ENCODE results near the gene TTPAL.

Gene TTPAL

DNA sequence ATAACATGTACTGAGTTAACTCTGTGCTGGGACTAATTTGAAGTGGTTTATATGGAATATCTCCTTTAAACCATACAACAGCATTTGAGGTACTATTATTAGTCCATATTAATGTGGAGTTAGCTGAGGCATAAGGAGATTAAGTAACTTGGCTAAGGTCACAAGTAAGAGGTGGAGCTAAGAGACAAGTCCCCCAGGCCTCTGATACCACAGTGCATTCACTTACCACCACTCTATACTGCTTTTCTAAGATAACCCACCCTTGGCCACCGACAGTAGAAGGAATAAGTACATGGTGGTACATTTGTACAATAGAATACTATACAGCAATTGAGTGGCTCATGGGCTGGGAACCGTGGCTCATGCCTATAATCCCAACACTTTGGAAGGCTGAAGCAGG is 16.4 kb upstream of the TTPAL start:
- 0 out of 2 replicates have a peak, but pooled peaks cover 6% of the 10 kb centered on the region for H3K4me1 ChIP-seq (ENCODE audit: control insufficient read depth, insufficient read depth, low read length)
- no peaks in the 10 kb centered on the region for H3K9me3 ChIP-seq (ENCODE audit: control insufficient read depth, insufficient read depth, low read length)
- H3K27me3 ChIP-seq (ENCODE audit: control insufficient read depth, insufficient read depth, low read length): no peaks in the 10 kb centered on the region
- no peak overlapping the region for H3K27ac ChIP-seq (ENCODE audit: low read depth, low read length)
- H3K4me3 ChIP-seq (ENCODE audit: low read depth, low read length): no peak overlapping the region
- H3K36me3 ChIP-seq (ENCODE audit: control insufficient read depth, insufficient read depth, low read length): no peaks in the 10 kb centered on the region
- no peak overlapping the region for H3K9ac ChIP-seq (ENCODE audit: low read depth, low read length)

DNA sequence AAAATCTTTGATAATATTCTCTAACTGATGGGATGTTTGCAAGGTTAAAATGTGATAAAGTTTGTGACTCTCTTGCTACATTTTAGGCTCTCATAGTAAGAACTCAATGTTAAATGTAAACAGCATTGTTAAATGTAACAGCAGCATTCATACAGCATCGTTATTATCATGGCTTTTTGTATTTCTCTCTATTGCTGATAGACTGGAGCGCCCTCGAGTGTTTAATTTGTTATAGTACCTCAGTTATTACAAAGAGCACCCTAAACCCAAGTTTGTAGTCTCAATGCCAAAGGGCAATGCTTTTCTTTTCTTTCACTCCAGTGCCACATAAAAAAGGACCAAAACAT is 14.9 kb upstream of the TTPAL start:
- no peak overlapping the region for H3K27ac ChIP-seq (ENCODE audit: low read depth, low read length)
- no peaks in the 10 kb centered on the region for H3K9me3 ChIP-seq (ENCODE audit: control insufficient read depth, insufficient read depth, low read length)
- H3K9ac ChIP-seq (ENCODE audit: low read depth, low read length): no peak overlapping the region
- no peaks in the 10 kb centered on the region for H3K36me3 ChIP-seq (ENCODE audit: control insufficient read depth, insufficient read depth, low read length)
- 0 out of 2 replicates have a peak, but pooled peaks cover 6% of the 10 kb centered on the region for H3K4me1 ChIP-seq (ENCODE audit: control insufficient read depth, insufficient read depth, low read length)
- H3K27me3 ChIP-seq (ENCODE audit: control insufficient read depth, insufficient read depth, low read length): no peaks in the 10 kb centered on the region
- H3K4me3 ChIP-seq (ENCODE audit: low read depth, low read length): no peak overlapping the region

DNA sequence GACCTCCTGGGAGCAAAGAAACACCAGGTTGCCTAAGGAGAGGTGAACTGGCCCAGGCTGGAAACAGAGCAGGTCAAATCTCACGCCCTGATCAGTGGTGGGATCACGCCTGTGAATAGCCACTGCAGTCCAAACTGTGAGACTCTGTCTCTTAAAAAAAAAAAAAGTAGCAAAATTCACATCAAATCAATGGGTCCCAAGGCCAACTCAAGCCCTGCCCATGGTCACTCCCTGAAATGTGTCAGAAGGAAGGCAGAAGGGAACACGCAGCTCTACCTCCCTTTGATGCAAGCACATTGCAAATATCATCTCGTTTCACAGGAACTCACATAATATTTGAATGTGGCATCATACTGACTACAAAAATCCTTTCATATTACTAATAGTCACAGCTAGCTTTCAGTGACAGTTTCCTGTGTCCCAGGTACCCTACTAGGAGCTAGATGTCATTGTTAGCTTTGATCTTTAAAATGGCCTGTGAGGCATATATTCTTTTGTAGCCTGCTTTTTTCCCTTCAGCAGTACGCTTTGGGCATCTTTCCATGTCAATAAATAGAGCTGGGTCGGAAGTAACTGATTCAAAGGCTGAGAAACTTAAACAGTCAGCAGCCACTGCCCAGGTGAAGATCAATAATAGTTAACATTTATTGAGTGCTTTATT is 14.4 kb upstream of the TTPAL start:
- Histone ChIP-seq H3K4me3 (ENCODE audit: low read depth, low read length) (no peak overlapping the region), H3K27me3 (ENCODE audit: control insufficient read depth, insufficient read depth, low read length) (no peaks in the 10 kb centered on the region), H3K9me3 (ENCODE audit: control insufficient read depth, insufficient read depth, low read length) (no peaks in the 10 kb centered on the region), H3K4me1 (ENCODE audit: control insufficient read depth, insufficient read depth, low read length) (0 out of 2 replicates have a peak, but pooled peaks cover 6% of the 10 kb centered on the region), H3K27ac (ENCODE audit: low read depth, low read length) (no peak overlapping the region), H3K9ac (ENCODE audit: low read depth, low read length) (no peak overlapping the region), H3K36me3 (ENCODE audit: control insufficient read depth, insufficient read depth, low read length) (no peaks in the 10 kb centered on the region)

DNA sequence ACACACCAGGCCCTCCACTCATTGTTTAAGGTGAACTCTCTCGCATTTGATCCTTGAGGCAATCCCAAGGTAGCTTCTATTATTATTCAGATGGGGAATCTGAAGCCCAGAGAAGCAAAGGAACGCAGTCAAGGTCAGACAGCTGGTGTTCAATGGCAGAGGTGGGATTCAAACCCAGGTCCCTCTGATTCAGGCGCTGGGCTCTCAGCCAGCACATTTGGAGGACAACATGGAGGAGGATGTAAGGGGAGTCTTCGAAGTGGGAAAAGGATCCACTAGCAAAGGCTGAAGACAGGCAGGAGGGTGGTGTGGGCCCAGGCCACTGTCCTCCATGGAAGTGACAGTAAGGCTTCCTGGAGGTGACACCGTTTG is 13.9 kb upstream of the TTPAL start:
- H3K9me3 ChIP-seq (ENCODE audit: control insufficient read depth, insufficient read depth, low read length): no peaks in the 10 kb centered on the region
- no peak overlapping the region for H3K4me3 ChIP-seq (ENCODE audit: low read depth, low read length)

DNA sequence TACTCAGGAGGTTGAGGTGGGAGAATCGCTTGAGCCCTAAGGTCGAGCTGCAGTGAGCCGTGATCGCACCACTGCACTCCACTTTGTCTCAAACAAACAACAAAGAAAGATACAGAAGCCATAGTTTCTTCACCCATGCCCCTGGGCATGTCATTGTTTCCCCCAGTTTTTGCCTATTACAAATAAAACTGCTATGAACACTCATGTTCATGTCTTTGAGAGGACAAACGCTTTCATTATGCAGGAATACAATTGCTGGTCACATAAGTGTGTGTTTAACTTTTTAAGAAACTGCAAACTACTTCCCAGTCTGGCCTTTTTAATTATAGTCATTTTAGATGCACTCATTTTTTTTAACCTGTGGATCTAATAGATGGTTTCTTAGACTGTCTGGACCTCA is 12.2 kb upstream of the TTPAL start:
- Histone ChIP-seq H3K4me1 (ENCODE audit: control insufficient read depth, insufficient read depth, low read length) (0 out of 2 replicates have a peak, but pooled peaks cover 6% of the 10 kb centered on the region), H3K36me3 (ENCODE audit: control insufficient read depth, insufficient read depth, low read length) (no peaks in the 10 kb centered on the region), H3K27ac (ENCODE audit: low read depth, low read length) (no peak overlapping the region), H3K9me3 (ENCODE audit: control insufficient read depth, insufficient read depth, low read length) (no peaks in the 10 kb centered on the region), H3K27me3 (ENCODE audit: control insufficient read depth, insufficient read depth, low read length) (no peaks in the 10 kb centered on the region), H3K9ac (ENCODE audit: low read depth, low read length) (no peak overlapping the region), H3K4me3 (ENCODE audit: low read depth, low read length) (no peak overlapping the region)

More for the DNA sequence above, 13.9 kb upstream of the TTPAL start:
- no peak overlapping the region for H3K27ac ChIP-seq (ENCODE audit: low read depth, low read length)
- H3K27me3 ChIP-seq (ENCODE audit: control insufficient read depth, insufficient read depth, low read length): no peaks in the 10 kb centered on the region
- 0 out of 2 replicates have a peak, but pooled peaks cover 6% of the 10 kb centered on the region for H3K4me1 ChIP-seq (ENCODE audit: control insufficient read depth, insufficient read depth, low read length)
- H3K36me3 ChIP-seq (ENCODE audit: control insufficient read depth, insufficient read depth, low read length): no peaks in the 10 kb centered on the region
- H3K9ac ChIP-seq (ENCODE audit: low read depth, low read length): no peak overlapping the region

DNA sequence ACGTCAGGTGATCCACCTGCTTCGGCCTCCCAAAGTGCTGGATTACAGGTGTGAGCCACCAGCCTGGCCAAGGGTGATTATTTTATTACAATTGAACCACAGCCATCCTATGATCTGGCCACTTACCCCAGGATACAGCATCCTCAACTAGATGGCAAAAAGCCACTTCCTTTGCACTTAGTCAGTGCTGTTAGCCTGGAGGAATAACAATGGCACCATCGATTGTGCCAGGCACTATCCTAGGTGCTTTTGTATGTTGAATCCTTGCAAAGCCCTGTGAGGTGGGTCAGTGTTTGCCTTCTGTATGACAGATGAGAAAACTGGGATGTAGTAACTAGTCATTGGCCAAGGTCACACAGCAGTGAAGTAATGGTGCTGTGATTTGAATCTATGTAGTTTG is 11.2 kb upstream of the TTPAL start:
- Histone ChIP-seq H3K27me3 (ENCODE audit: control insufficient read depth, insufficient read depth, low read length) (no peaks in the 10 kb centered on the region), H3K9me3 (ENCODE audit: control insufficient read depth, insufficient read depth, low read length) (no peaks in the 10 kb centered on the region), H3K9ac (ENCODE audit: low read depth, low read length) (no peak overlapping the region), H3K36me3 (ENCODE audit: control insufficient read depth, insufficient read depth, low read length) (no peaks in the 10 kb centered on the region), H3K4me1 (ENCODE audit: control insufficient read depth, insufficient read depth, low read length) (0 out of 2 replicates have a peak, but pooled peaks cover 6% of the 10 kb centered on the region), H3K4me3 (ENCODE audit: low read depth, low read length) (no peak overlapping the region), H3K27ac (ENCODE audit: low read depth, low read length) (no peak overlapping the region)

DNA sequence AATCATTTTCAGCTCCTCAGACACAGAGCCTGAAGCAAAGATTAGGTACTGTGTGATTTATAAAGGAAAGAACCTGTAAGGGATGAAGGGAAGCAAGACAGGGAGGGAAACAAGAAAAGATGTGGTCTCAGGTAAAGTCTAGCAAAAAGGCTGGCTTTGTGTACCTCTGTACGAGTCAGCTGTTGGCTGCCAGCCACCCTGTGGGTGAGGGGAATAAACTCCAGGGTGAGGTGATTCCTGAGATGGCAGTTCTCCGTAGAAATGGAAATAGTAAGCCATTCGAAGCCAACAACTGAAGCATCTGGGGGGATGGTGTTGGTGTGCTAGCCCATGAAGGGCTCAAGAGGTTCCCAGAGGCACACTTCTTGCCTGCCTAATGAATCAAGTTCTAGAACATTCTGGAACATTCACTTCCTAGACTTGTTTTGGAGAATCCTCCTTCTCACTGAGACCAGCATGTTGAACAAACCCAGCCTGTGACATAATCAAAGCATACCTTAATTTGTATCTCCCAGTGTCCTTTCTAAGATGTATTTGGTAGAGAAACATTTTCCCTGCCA is 10.6 kb upstream of the TTPAL start:
- H3K9me3 ChIP-seq (ENCODE audit: control insufficient read depth, insufficient read depth, low read length): no peaks in the 10 kb centered on the region
- no peak overlapping the region for H3K27ac ChIP-seq (ENCODE audit: low read depth, low read length)
- H3K4me3 ChIP-seq (ENCODE audit: low read depth, low read length): no peak overlapping the region
- H3K27me3 ChIP-seq (ENCODE audit: control insufficient read depth, insufficient read depth, low read length): no peaks in the 10 kb centered on the region
- H3K9ac ChIP-seq (ENCODE audit: low read depth, low read length): no peak overlapping the region
- H3K36me3 ChIP-seq (ENCODE audit: control insufficient read depth, insufficient read depth, low read length): no peaks in the 10 kb centered on the region
- 0 out of 2 replicates have a peak, but pooled peaks cover 6% of the 10 kb centered on the region for H3K4me1 ChIP-seq (ENCODE audit: control insufficient read depth, insufficient read depth, low read length)

DNA sequence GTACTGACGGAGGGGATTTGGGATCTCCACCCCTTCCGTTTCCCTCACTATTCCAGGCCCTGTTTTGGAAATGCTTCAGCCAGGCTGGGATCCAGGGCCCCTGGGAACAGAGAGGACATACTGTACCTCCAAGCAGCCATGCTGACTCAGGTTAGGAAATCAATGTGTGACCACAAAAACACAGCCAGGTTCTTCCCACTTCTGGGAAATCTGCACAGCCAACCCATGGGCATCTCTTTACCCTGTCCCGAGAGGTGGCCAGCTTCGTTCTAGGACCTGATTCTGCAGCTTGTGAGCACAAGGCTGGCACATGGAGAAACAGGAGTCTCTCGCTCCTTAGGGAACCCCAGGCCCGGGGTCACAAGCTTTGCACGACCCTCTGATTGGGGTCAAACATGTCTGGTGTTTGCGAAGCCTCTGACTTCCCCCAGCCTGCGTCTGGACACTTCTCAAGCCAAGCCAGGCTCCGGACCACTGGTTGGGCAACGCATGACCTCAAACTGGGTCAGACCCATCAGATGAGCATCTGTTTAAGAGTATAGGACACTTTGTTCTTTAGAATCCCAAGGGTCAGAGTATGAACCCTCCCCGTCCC is 8.3 kb upstream of the TTPAL start:
- no peaks in the 10 kb centered on the region for H3K4me1 ChIP-seq (ENCODE audit: control insufficient read depth, insufficient read depth, low read length)
- no peaks in the 10 kb centered on the region for H3K27me3 ChIP-seq (ENCODE audit: control insufficient read depth, insufficient read depth, low read length)
- no peaks in the 10 kb centered on the region for H3K36me3 ChIP-seq (ENCODE audit: control insufficient read depth, insufficient read depth, low read length)
- no peak overlapping the region for H3K9ac ChIP-seq (ENCODE audit: low read depth, low read length)
- H3K27ac ChIP-seq (ENCODE audit: low read depth, low read length): no peak overlapping the region
- no peaks in the 10 kb centered on the region for H3K9me3 ChIP-seq (ENCODE audit: control insufficient read depth, insufficient read depth, low read length)
- H3K4me3 ChIP-seq (ENCODE audit: low read depth, low read length): no peak overlapping the region

DNA sequence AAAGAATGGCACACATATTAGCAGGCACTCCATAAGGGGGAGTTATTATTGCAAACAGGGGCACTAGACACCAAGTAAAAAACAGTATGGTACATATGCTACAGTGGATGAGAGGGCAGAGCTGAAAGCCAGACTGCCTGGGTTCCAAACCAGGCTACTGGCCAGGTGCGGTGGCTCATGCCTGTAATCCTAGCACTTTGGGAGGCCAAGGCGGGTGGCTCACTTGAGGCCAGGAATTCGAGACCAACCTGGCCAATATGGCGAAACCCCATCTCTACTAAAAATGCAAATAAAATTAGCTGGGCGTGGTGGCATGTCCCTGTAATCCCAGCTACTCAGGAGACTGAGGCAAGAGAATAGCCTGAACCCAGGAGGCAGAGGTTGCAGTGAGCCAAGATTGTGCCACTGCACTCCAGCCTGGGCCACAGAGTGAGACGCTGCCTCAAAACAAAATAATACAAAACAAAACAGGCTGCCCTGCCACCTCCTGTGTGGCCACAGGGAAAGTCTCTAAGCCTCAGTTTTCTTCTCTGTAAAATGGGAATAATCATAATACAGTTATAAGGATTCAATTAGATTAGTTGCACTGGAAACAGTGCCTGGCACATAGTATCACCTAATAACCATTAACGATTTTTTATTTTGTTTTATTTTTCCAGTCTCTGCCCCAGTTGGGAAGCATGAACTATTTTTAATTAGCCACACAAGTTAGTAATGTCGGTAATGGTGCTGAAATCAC is 7.5 kb upstream of the TTPAL start:
- no peak overlapping the region for H3K27ac ChIP-seq (ENCODE audit: low read depth, low read length)
- H3K9ac ChIP-seq (ENCODE audit: low read depth, low read length): no peak overlapping the region
- H3K9me3 ChIP-seq (ENCODE audit: control insufficient read depth, insufficient read depth, low read length): no peaks in the 10 kb centered on the region
- no peaks in the 10 kb centered on the region for H3K27me3 ChIP-seq (ENCODE audit: control insufficient read depth, insufficient read depth, low read length)
- no peaks in the 10 kb centered on the region for H3K4me1 ChIP-seq (ENCODE audit: control insufficient read depth, insufficient read depth, low read length)
- no peak overlapping the region for H3K4me3 ChIP-seq (ENCODE audit: low read depth, low read length)
- no peaks in the 10 kb centered on the region for H3K36me3 ChIP-seq (ENCODE audit: control insufficient read depth, insufficient read depth, low read length)

DNA sequence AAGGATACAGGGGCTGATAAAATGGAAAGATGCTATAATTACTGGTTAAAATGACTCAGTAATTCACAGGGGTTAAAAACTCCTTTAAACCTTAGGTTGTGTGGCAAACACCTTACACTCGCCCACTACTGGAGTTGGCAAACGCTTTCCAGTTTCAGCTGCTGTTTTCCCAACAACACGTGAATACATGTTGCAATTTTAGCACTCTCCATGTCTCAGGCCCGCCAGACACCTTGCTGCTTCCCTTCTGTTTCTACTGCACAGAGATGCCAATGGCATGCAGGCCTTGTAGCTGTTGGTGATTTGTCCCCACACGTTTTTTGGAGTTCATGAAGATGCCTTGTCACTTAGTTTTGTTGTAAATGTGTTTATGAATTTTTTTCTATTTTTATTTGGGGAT is 5.3 kb upstream of the TTPAL start:
- Histone ChIP-seq H3K36me3 (ENCODE audit: control insufficient read depth, insufficient read depth, low read length) (no peaks in the 10 kb centered on the region), H3K9ac (ENCODE audit: low read depth, low read length) (no peak overlapping the region), H3K4me3 (ENCODE audit: low read depth, low read length) (no peak overlapping the region), H3K27ac (ENCODE audit: low read depth, low read length) (no peak overlapping the region), H3K9me3 (ENCODE audit: control insufficient read depth, insufficient read depth, low read length) (no peaks in the 10 kb centered on the region), H3K27me3 (ENCODE audit: control insufficient read depth, insufficient read depth, low read length) (no peaks in the 10 kb centered on the region), H3K4me1 (ENCODE audit: control insufficient read depth, insufficient read depth, low read length) (peaks cover 3% of the 10 kb centered on the region; the same call in 1 of the 2 replicates)

DNA sequence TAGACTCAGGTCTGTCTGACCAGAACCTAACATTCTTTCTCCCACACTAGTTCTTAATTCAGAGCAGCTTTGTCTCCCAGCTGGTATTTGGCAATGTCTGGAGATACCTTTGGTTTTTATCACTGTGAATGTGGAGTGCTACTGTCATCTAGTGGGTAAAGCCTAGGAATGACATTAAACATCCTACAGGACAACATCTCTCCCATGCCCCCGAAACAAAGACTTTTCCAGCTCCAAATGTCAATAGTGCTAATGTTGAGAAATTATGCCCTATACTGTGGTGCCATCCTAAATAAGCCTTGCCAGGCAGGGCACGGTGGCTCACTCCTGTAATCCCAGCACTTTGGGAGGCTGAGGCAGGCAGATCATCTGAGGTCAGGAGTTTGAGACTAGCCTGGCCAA is 4.2 kb upstream of the TTPAL start:
- H3K27me3 ChIP-seq (ENCODE audit: control insufficient read depth, insufficient read depth, low read length): no peaks in the 10 kb centered on the region
- no peaks in the 10 kb centered on the region for H3K36me3 ChIP-seq (ENCODE audit: control insufficient read depth, insufficient read depth, low read length)
- H3K4me1 ChIP-seq (ENCODE audit: control insufficient read depth, insufficient read depth, low read length): peaks cover 7% of the 10 kb centered on the region; the same call in 1 of the 2 replicates
- no peak overlapping the region for H3K27ac ChIP-seq (ENCODE audit: low read depth, low read length)
- H3K4me3 ChIP-seq (ENCODE audit: low read depth, low read length): no peak overlapping the region
- H3K9ac ChIP-seq (ENCODE audit: low read depth, low read length): no peak overlapping the region
- H3K9me3 ChIP-seq (ENCODE audit: control insufficient read depth, insufficient read depth, low read length): no peaks in the 10 kb centered on the region
